Activated CD8-positive, alpha-beta memory T cell treated with anti-CD3 and anti-CD28 coated beads for 36 hours (primary cell): Measurements from ENCODE around the gene ARHGAP6. TPM values are rescaled to one million over a fixed set of nuclear protein-coding genes. Genes with fewer than 3 reads are reported as not detected.

Source experiments
- CTCF ChIA-PET: fragments of 350-600 bp; sonication (Branson Sonifier 250); formaldehyde crosslinking; loops from one replicate; lab custom pipeline; 2021; ENCODE audit warnings: antibody characterized with exemption; lab: Charles Lee
- POLR2A ChIA-PET: fragments of 350-600 bp; sonication (Branson Sonifier 250); formaldehyde crosslinking; loops from one replicate; lab custom pipeline; 2021; ENCODE audit warnings: antibody characterized with exemption; lab: Charles Lee
- total RNA-seq, 2 experiments: library from RNA; stranded (reverse); gene quantifications; one replicate each; pipeline ENCODE4 v1.2.3, GENCODE V29; 2021

ARHGAP6 gene
- total RNA-seq, result not detected

DNA sequence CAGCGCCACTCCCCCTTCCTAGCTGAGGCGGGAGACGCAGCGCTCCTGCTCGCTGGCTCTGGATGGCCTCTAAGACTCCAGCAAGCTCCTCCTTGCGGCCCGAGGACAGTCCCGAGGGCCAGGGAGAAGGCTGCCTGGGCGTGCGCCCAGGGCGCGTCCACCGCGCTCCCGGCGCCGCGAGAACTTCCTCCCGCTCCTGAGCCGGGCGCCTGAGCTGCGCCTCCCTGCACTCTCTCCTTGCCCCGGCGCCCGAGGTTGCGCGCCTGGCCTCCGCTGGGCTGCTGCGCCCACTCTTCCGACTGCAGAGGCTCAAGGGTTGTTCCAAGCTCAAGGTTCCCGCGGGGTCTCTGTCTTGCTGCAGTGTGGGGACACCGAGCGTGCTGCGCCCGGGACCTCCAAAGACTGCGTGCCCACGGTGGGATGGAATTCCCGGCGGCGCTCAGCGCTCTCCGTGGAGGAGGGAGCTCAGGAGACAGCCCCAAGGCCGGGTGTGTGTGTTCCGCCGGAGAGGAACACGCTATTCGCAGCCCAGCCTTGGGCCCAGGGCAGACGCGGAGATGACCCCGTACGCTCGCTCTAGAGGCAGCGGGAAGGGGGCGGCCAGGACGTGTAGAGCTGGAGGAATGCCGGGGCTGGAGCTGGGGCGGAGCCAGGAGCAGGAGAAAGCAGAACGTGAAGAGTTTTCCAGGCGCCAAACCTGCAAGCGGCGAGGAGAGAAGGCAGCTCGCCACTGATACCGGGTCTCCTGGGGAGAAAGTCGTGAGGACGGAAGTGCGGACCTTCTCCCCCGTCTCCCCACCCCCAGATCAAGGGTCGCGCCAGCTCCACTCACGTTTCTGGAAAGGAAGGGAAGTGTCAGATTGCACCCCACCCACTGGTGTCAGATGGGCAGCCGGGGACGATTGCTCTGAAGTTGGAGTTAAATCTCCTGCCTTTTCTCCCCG lies at the start of gene ARHGAP6:
Gene ARHGAP6 (minus strand): TSS at position 753 of the 944 bp plus-strand sequence. CDS start 1,092 bp downstream, outside the sequence.
- POLR2A ChIA-PET, result no interaction called here
- CTCF ChIA-PET, result no interaction called here

GRCh38 chrX:11704725-11705495 lies 39.2 kb upstream of the ARHGAP6 start:
- ChIA-PET CTCF (no interaction called here), POLR2A (no interaction called here)

- ChIA-PET POLR2A (no interaction called here), CTCF (no interaction called here)
Measured at GRCh38 chrX:11703855-11704254, 38.1 kb upstream of the ARHGAP6 start.

- ChIA-PET CTCF (no interaction called here), POLR2A (no interaction called here)
Measured at GRCh38 chrX:11702965-11703631, 37.4 kb upstream of the ARHGAP6 start.

- CTCF ChIA-PET, result no interaction called here
- POLR2A ChIA-PET, result no interaction called here
Measured at GRCh38 chrX:11702420-11702819, 36.7 kb upstream of the ARHGAP6 start.

GRCh38 chrX:11698702-11699101 lies 33.0 kb upstream of the ARHGAP6 start:
- ChIA-PET CTCF (no interaction called here), POLR2A (no interaction called here)

- POLR2A ChIA-PET, result no interaction called here
- CTCF ChIA-PET, result no interaction called here
Measured at GRCh38 chrX:11688201-11688600, 22.5 kb upstream of the ARHGAP6 start.

- POLR2A ChIA-PET, result no interaction called here
- CTCF ChIA-PET, result no interaction called here
Measured at GRCh38 chrX:11687157-11687556, 21.4 kb upstream of the ARHGAP6 start.

DNA sequence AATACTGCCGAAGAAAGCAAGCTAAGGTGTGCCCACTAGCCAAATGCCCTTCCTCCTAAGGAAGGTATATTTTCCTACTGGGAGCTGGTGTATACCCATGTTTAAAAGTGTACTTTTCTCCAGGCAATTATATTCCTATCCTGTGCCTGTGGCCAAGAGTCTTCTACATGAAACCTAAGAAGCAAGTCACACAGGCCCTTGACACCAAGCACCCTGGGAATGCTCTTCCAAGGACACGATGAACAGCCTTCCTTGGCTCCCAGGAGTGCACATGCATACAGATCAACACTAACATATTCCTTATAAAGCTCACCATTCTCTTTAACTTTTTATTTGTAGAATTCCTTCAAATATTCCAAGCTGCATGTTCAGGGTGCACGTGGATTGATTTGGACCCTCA lies 17.3 kb upstream of the ARHGAP6 start:
- POLR2A ChIA-PET, result no interaction called here
- CTCF ChIA-PET, result no interaction called here

GRCh38 chrX:11678158-11678557 lies 12.4 kb upstream of the ARHGAP6 start:
- CTCF ChIA-PET, result no interaction called here
- POLR2A ChIA-PET, result no interaction called here

- ChIA-PET CTCF (no interaction called here), POLR2A (no interaction called here)
Measured at GRCh38 chrX:11672213-11672612, 6.5 kb upstream of the ARHGAP6 start.

GRCh38 chrX:11670316-11670715 lies 4.6 kb upstream of the ARHGAP6 start:
- POLR2A ChIA-PET, result no interaction called here
- CTCF ChIA-PET, result no interaction called here

DNA sequence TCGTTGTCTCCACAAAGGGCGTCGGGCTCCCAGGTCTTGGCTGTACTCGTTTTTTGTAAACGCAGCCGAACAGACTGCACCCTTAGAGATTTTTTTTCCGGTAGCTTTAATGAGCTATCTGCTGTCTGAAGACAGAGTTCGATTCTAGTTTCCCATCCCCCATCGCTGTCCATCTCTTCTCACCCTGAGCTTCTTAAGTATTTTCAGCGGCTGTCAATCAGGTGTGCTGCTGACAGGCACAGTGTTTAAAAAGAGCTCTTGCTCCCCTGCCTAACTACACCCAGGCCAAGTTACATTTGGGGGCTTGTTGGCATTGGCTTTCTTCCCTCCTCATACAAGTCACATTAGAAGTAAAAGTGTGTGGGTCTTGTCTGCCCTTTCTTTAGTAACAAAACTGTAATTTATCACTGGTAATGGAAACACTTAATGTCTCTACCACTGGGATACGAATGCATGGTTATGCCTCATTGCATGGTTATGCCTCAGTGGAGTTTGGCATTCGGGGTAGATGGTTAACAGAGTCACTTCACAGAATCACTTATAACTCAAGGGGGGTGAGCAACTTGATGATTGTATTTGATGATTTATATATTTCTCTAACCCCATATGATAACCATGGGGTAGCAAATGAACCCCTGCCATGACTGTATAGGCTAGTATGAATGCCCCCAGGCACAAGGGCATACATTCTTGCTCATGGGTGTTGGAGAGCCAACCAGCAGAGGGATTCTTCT lies 1.4 kb upstream of the ARHGAP6 start:
- POLR2A ChIA-PET, result no interaction called here
- CTCF ChIA-PET, result no interaction called here

- POLR2A ChIA-PET, result no interaction called here
- CTCF ChIA-PET, result no interaction called here
Measured at GRCh38 chrX:11666164-11666563, 444 bp upstream of the ARHGAP6 start.

GRCh38 chrX:11664211-11665167 lies 1.2 kb downstream of the ARHGAP6 start:
- ChIA-PET CTCF (no interaction called here), POLR2A (no interaction called here)

DNA sequence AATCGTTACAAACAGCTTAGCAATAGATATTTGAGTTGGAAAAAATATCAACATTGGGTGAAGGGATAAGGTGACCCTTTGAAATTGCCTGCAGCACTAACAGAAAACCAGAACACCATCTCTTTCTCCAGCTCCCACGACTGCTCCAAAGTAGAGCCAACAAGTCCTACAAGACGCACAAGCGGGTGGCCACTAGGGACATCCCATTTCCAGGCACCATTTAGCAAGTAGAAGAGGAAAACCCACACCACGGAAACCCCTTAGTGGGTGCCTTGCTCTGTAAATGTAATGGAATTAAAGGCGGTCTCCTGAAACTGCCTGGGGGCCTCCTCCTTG lies 1.9 kb downstream of the ARHGAP6 start:
- CTCF ChIA-PET, result no interaction called here
- POLR2A ChIA-PET, result no interaction called here

DNA sequence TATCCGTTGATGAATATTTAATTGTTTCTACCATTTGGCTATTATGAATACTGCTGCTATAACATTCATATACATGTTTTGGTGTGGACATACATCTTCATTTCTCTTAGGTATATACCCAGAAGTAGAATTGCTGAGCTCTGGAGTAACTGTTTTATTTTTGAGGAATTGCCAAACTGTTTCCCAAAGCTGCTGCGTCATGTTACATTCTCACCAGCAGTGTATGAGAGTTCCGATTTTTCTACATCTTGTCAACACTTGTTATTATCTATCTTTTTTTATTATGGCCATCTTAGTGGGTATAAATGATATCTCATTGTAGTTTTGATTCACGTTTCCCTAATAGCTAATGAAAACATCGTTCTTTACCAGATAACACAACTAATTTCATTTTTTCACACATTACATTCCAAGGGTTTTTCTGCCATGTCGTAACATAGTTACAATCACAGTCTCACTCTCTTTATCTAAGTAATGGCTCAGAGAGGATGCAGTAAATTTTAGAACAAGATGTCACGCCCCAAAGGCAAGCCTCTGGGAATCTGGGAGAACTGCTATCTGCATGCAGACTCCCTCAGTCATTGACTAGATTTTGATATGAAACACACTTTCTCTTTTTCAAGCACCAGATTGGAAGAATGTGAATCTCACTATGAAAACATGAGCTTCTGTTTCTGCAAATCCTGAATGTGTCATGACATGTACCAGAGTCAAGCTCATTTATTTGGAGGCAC lies 10.3 kb downstream of the ARHGAP6 start:
- ChIA-PET POLR2A (no interaction called here), CTCF (no interaction called here)
